Neural cell (in vitro differentiated cells): ENCODE measurements around the gene MTHFD1L. TPM values are rescaled to one million over a fixed set of nuclear protein-coding genes. Genes with fewer than 3 reads are reported as not detected.
"Not testable (repeated sequence)": the region's sequence is repeated elsewhere in the genome, so short reads cannot be mapped to it uniquely, and the experiment has no call there.

ENCODE experiments used
- H2AFZ ChIP-seq: fragments of 200-600, 300-800 bp; sonication (generic), shearing (Covaris generic); 2 replicates; pipeline ENCODE4 v1.6.0; 2014; ENCODE audit warnings: low read depth, mild to moderate bottlenecking, antibody characterized with exemption, low read length, moderate library complexity
- H3F3A ChIP-seq: fragments of 200-600 bp; shearing (Covaris generic); 2 replicates; pipeline ENCODE4 v1.6.1; 2016; ENCODE audit warnings: mild to moderate bottlenecking, moderate library complexity, mixed read lengths, antibody characterized with exemption, low read length; ENCODE audit not compliant: insufficient read depth, poor library complexity, severe bottlenecking
- H3K27ac ChIP-seq: fragments of 200-600, 300-800 bp; sonication (generic), shearing (Covaris generic); 2 replicates; pipeline ENCODE4 v1.5.1; 2014; ENCODE audit warnings: mild to moderate bottlenecking, low read length, moderate library complexity
- H3K27me3 ChIP-seq: fragments of 300-800, 200-600 bp; sonication (generic), shearing (Covaris generic); 2 replicates; pipeline ENCODE4 v1.6.0; 2014; ENCODE audit warnings: mild to moderate bottlenecking, low read depth, low read length, moderate library complexity; ENCODE audit not compliant: insufficient read depth
- H3K36me3 ChIP-seq: fragments of 300-800, 200-600 bp; sonication (generic), shearing (Covaris generic); 2 replicates; pipeline ENCODE4 v1.5.1; 2014; ENCODE audit warnings: mild to moderate bottlenecking, antibody characterized with exemption, low read length, moderate library complexity; ENCODE audit not compliant: insufficient read depth
- H3K4me2 ChIP-seq: fragments of 300-800, 200-600 bp; sonication (generic), shearing (Covaris generic); 2 replicates; pipeline ENCODE4 v1.6.0; 2014; ENCODE audit warnings: mild to moderate bottlenecking, low read length
- H3K4me3 ChIP-seq: fragments of 300-800, 200-600 bp; sonication (generic), shearing (Covaris generic); 2 replicates; pipeline ENCODE4 v1.5.1; 2014; ENCODE audit warnings: mild to moderate bottlenecking, low read length, moderate library complexity
- H3K79me2 ChIP-seq: fragments of 200-600 bp; shearing (Covaris generic); replicated peaks from 2 replicates; pipeline ENCODE4 v1.6.0; 2014; ENCODE audit warnings: mild to moderate bottlenecking, low read length, moderate library complexity; ENCODE audit not compliant: insufficient read depth
- H3K9ac ChIP-seq: fragments of 300-800, 200-600 bp; sonication (generic), shearing (Covaris generic); 2 replicates; pipeline ENCODE4 v1.6.1; 2016; ENCODE audit warnings: mild to moderate bottlenecking, low read length, mixed read lengths
- H3K9me2 ChIP-seq: fragments of 200-600 bp; shearing (Covaris generic); 2 replicates; pipeline ENCODE4 v1.6.1; 2016; ENCODE audit warnings: mild to moderate bottlenecking, low read length, mixed read lengths; ENCODE audit not compliant: insufficient read depth
- H3K9me3 ChIP-seq: fragments of 200-600, 300-800 bp; sonication (generic), shearing (Covaris generic); 2 replicates; pipeline ENCODE4 v1.6.1; 2016; ENCODE audit warnings: mild to moderate bottlenecking, mixed run types, low read length, moderate library complexity, mixed read lengths
- H4K20me1 ChIP-seq: fragments of 200-600 bp; shearing (Covaris generic); 2 replicates; pipeline ENCODE4 v1.6.1; 2016; ENCODE audit warnings: mild to moderate bottlenecking, mixed run types; ENCODE audit not compliant: insufficient read depth
- CTCF ChIP-seq: fragments of 450-650 bp; IDR thresholded peaks from 2 replicates; pipeline ENCODE4 v1.5.1; 2014; ENCODE audit warnings: antibody characterized with exemption, mild to moderate bottlenecking, moderate library complexity; ENCODE audit not compliant: poor library complexity, severe bottlenecking
- EP300 ChIP-seq: fragments of 450-650 bp; conservative IDR thresholded peaks from 2 replicates; pipeline ENCODE4 v1.6.1; 2014; ENCODE audit warnings: antibody characterized with exemption, mild to moderate bottlenecking, moderate library complexity; ENCODE audit not compliant: poor library complexity, severe bottlenecking
- EZH2 ChIP-seq: fragments of 200-600, 300-800 bp; shearing (Covaris generic), sonication (generic); IDR thresholded peaks from 2 replicates; pipeline ENCODE4 v1.6.1; 2014; ENCODE audit warnings: antibody characterized with exemption, low read length, borderline replicate concordance, mild to moderate bottlenecking; ENCODE audit not compliant: insufficient read depth, poor library complexity, severe bottlenecking
- MXI1 ChIP-seq: fragments of 450-650 bp; conservative IDR thresholded peaks from 2 replicates; pipeline ENCODE4 v1.6.1; 2014; ENCODE audit warnings: antibody characterized with exemption, mild to moderate bottlenecking; ENCODE audit not compliant: poor library complexity, severe bottlenecking
- POLR2AphosphoS5 ChIP-seq: IDR thresholded peaks from 2 replicates; pipeline ENCODE4 v1.6.1; 2012
- RAD21 ChIP-seq: fragments of 450-650 bp; conservative IDR thresholded peaks from 2 replicates; pipeline ENCODE4 v1.6.1; 2014; ENCODE audit warnings: antibody characterized with exemption, mild to moderate bottlenecking, moderate library complexity
- SMC3 ChIP-seq: fragments of 450-650 bp; conservative IDR thresholded peaks from 2 replicates; pipeline ENCODE4 v1.6.1; 2014; ENCODE audit warnings: antibody characterized with exemption, mild to moderate bottlenecking, moderate library complexity; ENCODE audit not compliant: poor library complexity
- TAF1 ChIP-seq: IDR thresholded peaks from 2 replicates; pipeline ENCODE4 v1.6.1; 2012; ENCODE audit warnings: low read depth
- polyA plus RNA-seq: library from polyadenylated mRNA; depleted of rRNA; stranded (reverse); fragments of >200 nt; gene quantifications from 2 replicates; pipeline ENCODE4 v1.2.3, GENCODE V29; 2014
- TF ChIP-seq, protein P1 (sequence below): IDR thresholded peaks from 2 replicates; pipeline ENCODE4 v1.6.1; 2012; ENCODE audit warnings: borderline replicate concordance

Gene MTHFD1L
- polyA plus RNA-seq, 1 donor from 2014 or later = 6.3 TPM

- Histone ChIP-seq H3K27ac (no peak overlapping the region), H2AFZ (no peak overlapping the region), H3K9ac (no peak overlapping the region), H3K79me2 (no peaks in the 10 kb centered on the region), H3K9me2 (no peaks in the 10 kb centered on the region), H3K27me3 (no peaks in the 10 kb centered on the region), H4K20me1 (no peaks in the 10 kb centered on the region), H3K4me3 (no peak overlapping the region), H3K9me3 (no peaks in the 10 kb centered on the region), H3K4me2 (no peak overlapping the region), H3K36me3 (no peaks in the 10 kb centered on the region), H3F3A (no peaks in the 10 kb centered on the region)
- TF ChIP-seq SMC3 = no peak
- no peak for TF ChIP-seq MXI1
- no peak for TF ChIP-seq EP300
- no peak for TF ChIP-seq EZH2
- no peak for TF ChIP-seq POLR2AphosphoS5
- TF ChIP-seq RAD21 = no peak
- TF ChIP-seq, protein P1, sequence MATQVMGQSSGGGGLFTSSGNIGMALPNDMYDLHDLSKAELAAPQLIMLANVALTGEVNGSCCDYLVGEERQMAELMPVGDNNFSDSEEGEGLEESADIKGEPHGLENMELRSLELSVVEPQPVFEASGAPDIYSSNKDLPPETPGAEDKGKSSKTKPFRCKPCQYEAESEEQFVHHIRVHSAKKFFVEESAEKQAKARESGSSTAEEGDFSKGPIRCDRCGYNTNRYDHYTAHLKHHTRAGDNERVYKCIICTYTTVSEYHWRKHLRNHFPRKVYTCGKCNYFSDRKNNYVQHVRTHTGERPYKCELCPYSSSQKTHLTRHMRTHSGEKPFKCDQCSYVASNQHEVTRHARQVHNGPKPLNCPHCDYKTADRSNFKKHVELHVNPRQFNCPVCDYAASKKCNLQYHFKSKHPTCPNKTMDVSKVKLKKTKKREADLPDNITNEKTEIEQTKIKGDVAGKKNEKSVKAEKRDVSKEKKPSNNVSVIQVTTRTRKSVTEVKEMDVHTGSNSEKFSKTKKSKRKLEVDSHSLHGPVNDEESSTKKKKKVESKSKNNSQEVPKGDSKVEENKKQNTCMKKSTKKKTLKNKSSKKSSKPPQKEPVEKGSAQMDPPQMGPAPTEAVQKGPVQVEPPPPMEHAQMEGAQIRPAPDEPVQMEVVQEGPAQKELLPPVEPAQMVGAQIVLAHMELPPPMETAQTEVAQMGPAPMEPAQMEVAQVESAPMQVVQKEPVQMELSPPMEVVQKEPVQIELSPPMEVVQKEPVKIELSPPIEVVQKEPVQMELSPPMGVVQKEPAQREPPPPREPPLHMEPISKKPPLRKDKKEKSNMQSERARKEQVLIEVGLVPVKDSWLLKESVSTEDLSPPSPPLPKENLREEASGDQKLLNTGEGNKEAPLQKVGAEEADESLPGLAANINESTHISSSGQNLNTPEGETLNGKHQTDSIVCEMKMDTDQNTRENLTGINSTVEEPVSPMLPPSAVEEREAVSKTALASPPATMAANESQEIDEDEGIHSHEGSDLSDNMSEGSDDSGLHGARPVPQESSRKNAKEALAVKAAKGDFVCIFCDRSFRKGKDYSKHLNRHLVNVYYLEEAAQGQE = no peak
- no peak for TF ChIP-seq CTCF
- TF ChIP-seq TAF1 = no peak
Observed at GRCh38 chr6:151036869-151037680, 171.6 kb downstream of the MTHFD1L start.

- no peak overlapping the region for H3K4me2 ChIP-seq
- H3K9me3 ChIP-seq = no peaks in the 10 kb centered on the region
- no peaks in the 10 kb centered on the region for H4K20me1 ChIP-seq
- H3K36me3 ChIP-seq = no peaks in the 10 kb centered on the region
- no peaks in the 10 kb centered on the region for H3F3A ChIP-seq
- H3K9me2 ChIP-seq = no peaks in the 10 kb centered on the region
- no peaks in the 10 kb centered on the region for H3K79me2 ChIP-seq
- TF ChIP-seq SMC3 = no peak
- no peak for TF ChIP-seq MXI1
- no peak for TF ChIP-seq POLR2AphosphoS5
- no peak for TF ChIP-seq EZH2
- TF ChIP-seq RAD21 = no peak
- no peak for TF ChIP-seq EP300
- no peak for TF ChIP-seq CTCF
- no peak for TF ChIP-seq TAF1
- TF ChIP-seq, protein P1 = no peak
- H3K9ac ChIP-seq = no peak overlapping the region
- H3K27ac ChIP-seq = no peak overlapping the region
- H2AFZ ChIP-seq = no peak overlapping the region
- H3K4me3 ChIP-seq = no peak overlapping the region
- no peaks in the 10 kb centered on the region for H3K27me3 ChIP-seq
Observed at GRCh38 chr6:151038616-151039015, 173.1 kb downstream of the MTHFD1L start.

DNA sequence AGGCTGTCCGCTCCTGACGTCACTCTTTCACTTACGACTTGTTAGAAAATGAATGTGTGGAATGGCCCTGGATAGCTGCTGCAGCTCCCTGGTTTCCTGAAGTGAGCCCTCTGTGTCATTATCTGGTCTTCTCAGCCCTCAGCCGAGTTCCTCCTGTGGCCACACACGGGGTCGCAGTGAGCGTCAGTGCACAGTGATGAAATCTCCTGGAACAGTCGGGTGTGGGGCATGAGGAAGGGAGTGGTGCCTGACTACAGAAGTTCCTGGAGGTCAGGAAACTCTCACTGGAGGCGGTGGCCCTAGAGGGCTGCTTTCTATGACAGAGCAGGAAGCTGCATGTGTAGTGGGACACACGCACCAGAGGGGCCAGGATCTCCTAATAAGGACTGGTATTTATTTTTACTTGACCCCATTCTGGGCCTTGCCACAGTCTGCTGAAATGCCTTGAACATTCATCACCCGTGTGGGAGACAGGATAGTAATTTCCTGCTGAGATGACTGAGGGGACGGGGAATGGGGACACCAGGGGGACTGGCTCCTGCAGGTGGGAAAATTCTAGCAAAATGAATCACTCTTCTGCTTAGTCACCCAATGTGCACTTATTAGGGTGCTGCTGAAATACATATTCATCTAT lies 175.5 kb downstream of the MTHFD1L start:
- H2AFZ ChIP-seq, H3K4me2 ChIP-seq, H3K27ac ChIP-seq: not testable (repeated sequence)

More for the DNA sequence above, 175.5 kb downstream of the MTHFD1L start:
- H3F3A ChIP-seq, H3K4me3 ChIP-seq, H3K36me3 ChIP-seq, H3K79me2 ChIP-seq, H4K20me1 ChIP-seq, H3K27me3 ChIP-seq, H3K9me3 ChIP-seq, H3K9me2 ChIP-seq, H3K9ac ChIP-seq: not testable (repeated sequence)
